K562 (cell line): ENCODE data around the gene C13orf46.

Experiments
- CBFB ChIP-seq: sonication (generic); formaldehyde crosslinking; IDR thresholded peaks from 2 replicates; pipeline ENCODE4 v1.4.0; 2020; ENCODE audit warnings: mild to moderate bottlenecking, missing genetic modification reagents
- CHD4 ChIP-seq: fragments of 200-600 bp; sonication (generic); IDR thresholded peaks from 3 replicates; pipeline ENCODE4 v1.6.1; 2012; ENCODE audit warnings: low read depth, mild to moderate bottlenecking, mixed read lengths, low read length, inconsistent platforms; ENCODE audit not compliant: insufficient read depth, insufficient replicate concordance, poor library complexity, severe bottlenecking
- DACH1 ChIP-seq: fragments of 450-650 bp; IDR thresholded peaks from 2 replicates; pipeline ENCODE4 v1.6.1; 2018; ENCODE audit not compliant: partially characterized antibody
- EP400 ChIP-seq: fragments of 450-650 bp; IDR thresholded peaks from 2 replicates; pipeline ENCODE4 v1.6.1; 2017; ENCODE audit warnings: antibody characterized with exemption, mild to moderate bottlenecking, moderate library complexity
- FOXP1 ChIP-seq: sonication (generic); formaldehyde crosslinking; IDR thresholded peaks from 2 replicates; pipeline ENCODE4 v1.8.0; 2022; ENCODE audit warnings: mild to moderate bottlenecking, missing genetic modification reagents
- GTF2F1 ChIP-seq: IDR thresholded peaks from 2 replicates; pipeline ENCODE4 v1.6.1; 2011; ENCODE audit warnings: low read depth, low read length, improper control_type of control experiment
- MEF2D ChIP-seq: conservative IDR thresholded peaks from 2 replicates; pipeline ENCODE4 v1.6.1; 2016; ENCODE audit warnings: low read depth, missing genetic modification characterization, missing compliant biosample characterization
- POLR2A ChIP-seq: fragments of 450-650 bp; conservative IDR thresholded peaks from 2 replicates; pipeline ENCODE4 v1.6.1; 2016
- PRMT5 ChIP-seq: sonication (generic); formaldehyde crosslinking; IDR thresholded peaks from 2 replicates; pipeline ENCODE4 v1.5.0; 2020; ENCODE audit warnings: missing genetic modification reagents
- SAFB2 ChIP-seq: fragments of 200-400 bp; formaldehyde crosslinking; IDR thresholded peaks from 2 replicates; pipeline ENCODE4 v1.6.1; 2018; ENCODE audit warnings: borderline replicate concordance, low read length, low read depth, moderate library complexity; ENCODE audit not compliant: severe bottlenecking
- SMAD4 ChIP-seq: fragments of 250-450 bp; sonication (Bioruptor Pico); conservative IDR thresholded peaks from 2 replicates; pipeline ENCODE4 v1.8.0; 2021; ENCODE audit warnings: inconsistent platforms, mild to moderate bottlenecking, moderate library complexity
- TF ChIP-seq, protein P1 (sequence below): fragments of 450-650 bp; formaldehyde crosslinking; IDR thresholded peaks from 2 replicates; pipeline ENCODE4 v1.4.0; 2022; ENCODE audit warnings: missing genetic modification characterization
- TF ChIP-seq, protein P2 (sequence below), 3 experiments: IDR thresholded peaks in 2 of 3; conservative IDR thresholded peaks in 1 of 3; 2 replicates each; pipeline ENCODE4 v1.5.1; 2011 to 2012; ENCODE audit warnings: low read length in 3 of 3, mild to moderate bottlenecking in 3 of 3, control low read depth in 2 of 3, improper control_type of control experiment in 1 of 3, inconsistent platforms in 1 of 3, low read depth in 1 of 3, mixed read lengths in 1 of 3, moderate library complexity in 1 of 3; ENCODE audit not compliant: insufficient read depth in 2 of 3
- TF ChIP-seq, protein P3 (sequence below): fragments of 450-650 bp; formaldehyde crosslinking; IDR thresholded peaks from 2 replicates; pipeline ENCODE4 v1.4.0; 2020; ENCODE audit warnings: mild to moderate bottlenecking, moderate library complexity

DNA sequence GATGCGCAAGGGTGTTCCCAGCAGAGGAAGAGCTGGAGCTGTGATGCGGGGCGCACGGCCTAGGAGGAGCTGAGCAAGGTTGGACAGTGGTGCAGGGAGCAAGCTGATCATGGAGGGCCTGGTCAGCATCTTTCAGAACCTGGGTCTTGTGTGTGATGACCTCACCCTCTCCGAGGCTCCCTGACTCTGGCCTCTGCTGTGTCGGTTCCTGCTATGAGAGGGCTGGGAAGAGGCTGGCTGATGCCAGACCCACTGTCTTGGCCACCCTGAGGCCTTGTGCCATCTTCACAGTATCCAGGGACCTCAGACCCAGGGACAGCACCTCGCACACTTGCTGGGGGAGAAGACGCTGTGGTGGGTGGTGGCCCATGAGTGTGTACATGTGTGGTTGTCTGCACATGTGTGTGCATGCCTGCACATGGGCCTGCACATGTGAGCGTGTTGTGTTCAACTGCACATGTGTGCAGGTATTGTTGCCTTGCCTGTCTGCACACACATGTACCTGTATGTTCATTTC, 16.5 kb upstream of the C13orf46 start:
- no peak for TF ChIP-seq EP400
- no peak for TF ChIP-seq SMAD4 (CRISPR knock-in tag)
- TF ChIP-seq, protein P1, sequence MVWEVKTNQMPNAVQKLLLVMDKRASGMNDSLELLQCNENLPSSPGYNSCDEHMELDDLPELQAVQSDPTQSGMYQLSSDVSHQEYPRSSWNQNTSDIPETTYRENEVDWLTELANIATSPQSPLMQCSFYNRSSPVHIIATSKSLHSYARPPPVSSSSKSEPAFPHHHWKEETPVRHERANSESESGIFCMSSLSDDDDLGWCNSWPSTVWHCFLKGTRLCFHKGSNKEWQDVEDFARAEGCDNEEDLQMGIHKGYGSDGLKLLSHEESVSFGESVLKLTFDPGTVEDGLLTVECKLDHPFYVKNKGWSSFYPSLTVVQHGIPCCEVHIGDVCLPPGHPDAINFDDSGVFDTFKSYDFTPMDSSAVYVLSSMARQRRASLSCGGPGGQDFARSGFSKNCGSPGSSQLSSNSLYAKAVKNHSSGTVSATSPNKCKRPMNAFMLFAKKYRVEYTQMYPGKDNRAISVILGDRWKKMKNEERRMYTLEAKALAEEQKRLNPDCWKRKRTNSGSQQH (CRISPR knock-in tag) = no peak
- TF ChIP-seq FOXP1 (CRISPR knock-in tag) = no peak
- no peak for TF ChIP-seq PRMT5 (CRISPR knock-in tag)
- no peak for TF ChIP-seq POLR2A
- TF ChIP-seq GTF2F1 = no peak
- TF ChIP-seq, protein P2, sequence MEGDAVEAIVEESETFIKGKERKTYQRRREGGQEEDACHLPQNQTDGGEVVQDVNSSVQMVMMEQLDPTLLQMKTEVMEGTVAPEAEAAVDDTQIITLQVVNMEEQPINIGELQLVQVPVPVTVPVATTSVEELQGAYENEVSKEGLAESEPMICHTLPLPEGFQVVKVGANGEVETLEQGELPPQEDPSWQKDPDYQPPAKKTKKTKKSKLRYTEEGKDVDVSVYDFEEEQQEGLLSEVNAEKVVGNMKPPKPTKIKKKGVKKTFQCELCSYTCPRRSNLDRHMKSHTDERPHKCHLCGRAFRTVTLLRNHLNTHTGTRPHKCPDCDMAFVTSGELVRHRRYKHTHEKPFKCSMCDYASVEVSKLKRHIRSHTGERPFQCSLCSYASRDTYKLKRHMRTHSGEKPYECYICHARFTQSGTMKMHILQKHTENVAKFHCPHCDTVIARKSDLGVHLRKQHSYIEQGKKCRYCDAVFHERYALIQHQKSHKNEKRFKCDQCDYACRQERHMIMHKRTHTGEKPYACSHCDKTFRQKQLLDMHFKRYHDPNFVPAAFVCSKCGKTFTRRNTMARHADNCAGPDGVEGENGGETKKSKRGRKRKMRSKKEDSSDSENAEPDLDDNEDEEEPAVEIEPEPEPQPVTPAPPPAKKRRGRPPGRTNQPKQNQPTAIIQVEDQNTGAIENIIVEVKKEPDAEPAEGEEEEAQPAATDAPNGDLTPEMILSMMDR (IDR thresholded peaks at IDR 0.05 in 2 of 3, conservative IDR thresholded peaks at IDR 0.05 in 1 of 3; ENCODE audit: insufficient read depth in 2 of 3, low read depth in 1 of 3, low read length in 3 of 3) = no peak
- TF ChIP-seq, protein P3, sequence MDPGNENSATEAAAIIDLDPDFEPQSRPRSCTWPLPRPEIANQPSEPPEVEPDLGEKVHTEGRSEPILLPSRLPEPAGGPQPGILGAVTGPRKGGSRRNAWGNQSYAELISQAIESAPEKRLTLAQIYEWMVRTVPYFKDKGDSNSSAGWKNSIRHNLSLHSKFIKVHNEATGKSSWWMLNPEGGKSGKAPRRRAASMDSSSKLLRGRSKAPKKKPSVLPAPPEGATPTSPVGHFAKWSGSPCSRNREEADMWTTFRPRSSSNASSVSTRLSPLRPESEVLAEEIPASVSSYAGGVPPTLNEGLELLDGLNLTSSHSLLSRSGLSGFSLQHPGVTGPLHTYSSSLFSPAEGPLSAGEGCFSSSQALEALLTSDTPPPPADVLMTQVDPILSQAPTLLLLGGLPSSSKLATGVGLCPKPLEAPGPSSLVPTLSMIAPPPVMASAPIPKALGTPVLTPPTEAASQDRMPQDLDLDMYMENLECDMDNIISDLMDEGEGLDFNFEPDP (CRISPR knock-in tag) = no peak
- no peak for TF ChIP-seq CBFB (CRISPR knock-in tag)
- no peak for TF ChIP-seq DACH1
- TF ChIP-seq MEF2D (tag) = no peak
- no peak for TF ChIP-seq SAFB2
- no peak for TF ChIP-seq CHD4
